Measurements from ENCODE around the gene RANBP10. TPM values are rescaled to one million over a fixed set of nuclear protein-coding genes. Genes with fewer than 3 reads are reported as not detected.

The RANBP10 gene
- total RNA-seq, 6 donors from 2014 or later = 6.5 to 50.3 (median 17.0) TPM

DNA sequence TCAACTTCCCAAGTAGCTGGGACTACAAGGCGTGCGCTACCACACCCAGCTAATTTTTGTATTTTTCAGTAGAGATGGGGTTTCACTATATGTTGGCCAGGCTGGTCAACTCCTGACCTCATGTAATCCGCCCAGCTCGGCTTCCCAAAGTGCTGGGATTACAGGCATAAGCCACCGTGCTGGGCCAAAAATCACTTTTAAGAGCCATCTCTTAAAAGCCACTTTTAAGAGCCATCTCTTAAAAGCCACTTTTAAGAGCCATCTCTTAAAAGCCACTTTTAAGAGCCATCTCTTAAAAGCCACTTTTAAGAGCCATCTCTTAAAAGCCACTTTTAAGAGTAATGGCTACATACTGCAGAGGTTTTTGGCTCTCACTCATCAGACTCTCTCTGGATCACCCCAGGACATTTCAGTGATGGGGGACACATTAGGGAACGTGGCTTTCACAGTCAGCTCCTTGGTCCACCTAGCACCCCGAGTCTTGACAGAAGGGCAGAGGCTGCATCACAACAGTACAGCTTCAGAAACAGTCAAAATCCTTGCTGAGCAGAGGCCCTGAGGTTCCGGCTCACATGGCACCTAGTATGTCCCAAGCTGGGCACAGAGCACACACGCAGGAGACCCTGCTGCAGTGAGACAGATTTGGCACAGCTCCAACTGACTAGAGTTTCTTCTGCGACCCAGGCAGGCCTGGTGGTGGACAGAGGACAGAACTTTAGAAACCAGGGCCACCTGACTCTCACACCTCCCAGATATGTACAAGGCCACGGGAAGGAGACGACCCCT is 23.6 kb downstream of the RANBP10 start:
- Histone ChIP-seq H3K27ac (no peak overlapping the region), H3K27me3 (no peaks in the 10 kb centered on the region), H3K36me3 (no peaks in the 10 kb centered on the region), H3K4me1 (peaks cover 0 to 43% (median 22%) of the 10 kb centered on the region in 4 donors), H3K4me3 (no peak overlapping the region), H3K9me3 (no peaks in the 10 kb centered on the region)
- DNase-seq (no peak), ATAC-seq (ENCODE audit: low FRiP score in 2 of 2) (no peak)
- TF ChIP-seq, protein P1, sequence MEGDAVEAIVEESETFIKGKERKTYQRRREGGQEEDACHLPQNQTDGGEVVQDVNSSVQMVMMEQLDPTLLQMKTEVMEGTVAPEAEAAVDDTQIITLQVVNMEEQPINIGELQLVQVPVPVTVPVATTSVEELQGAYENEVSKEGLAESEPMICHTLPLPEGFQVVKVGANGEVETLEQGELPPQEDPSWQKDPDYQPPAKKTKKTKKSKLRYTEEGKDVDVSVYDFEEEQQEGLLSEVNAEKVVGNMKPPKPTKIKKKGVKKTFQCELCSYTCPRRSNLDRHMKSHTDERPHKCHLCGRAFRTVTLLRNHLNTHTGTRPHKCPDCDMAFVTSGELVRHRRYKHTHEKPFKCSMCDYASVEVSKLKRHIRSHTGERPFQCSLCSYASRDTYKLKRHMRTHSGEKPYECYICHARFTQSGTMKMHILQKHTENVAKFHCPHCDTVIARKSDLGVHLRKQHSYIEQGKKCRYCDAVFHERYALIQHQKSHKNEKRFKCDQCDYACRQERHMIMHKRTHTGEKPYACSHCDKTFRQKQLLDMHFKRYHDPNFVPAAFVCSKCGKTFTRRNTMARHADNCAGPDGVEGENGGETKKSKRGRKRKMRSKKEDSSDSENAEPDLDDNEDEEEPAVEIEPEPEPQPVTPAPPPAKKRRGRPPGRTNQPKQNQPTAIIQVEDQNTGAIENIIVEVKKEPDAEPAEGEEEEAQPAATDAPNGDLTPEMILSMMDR (IDR thresholded peaks at IDR 0.05) = no peak
- TF ChIP-seq EP300 (IDR thresholded peaks at IDR 0.05) = no peak
- TF ChIP-seq POLR2A (IDR thresholded peaks at IDR 0.05) = no peak
- no peak for TF ChIP-seq POLR2AphosphoS5 (IDR thresholded peaks at IDR 0.05)
- 78 to 89% methylated on average over 11 to 12 of the region's 12 CpGs for WGBS, 2 donors

- DNase-seq = no peak
- ATAC-seq (ENCODE audit: low FRiP score in 2 of 2) = no peak
These were observed 24.8 kb downstream of the RANBP10 start for GRCh38 chr16:67781565-67781921.

GRCh38 chr16:67780847-67781564 is 25.4 kb downstream of the RANBP10 start:
- Histone ChIP-seq H3K4me1 (peaks cover 0 to 43% (median 22%) of the 10 kb centered on the region in 4 donors), H3K27me3 (no peaks in the 10 kb centered on the region), H3K4me3 (no peak overlapping the region), H3K27ac (no peak overlapping the region), H3K36me3 (no peaks in the 10 kb centered on the region), H3K9me3 (no peaks in the 10 kb centered on the region)
- WGBS, 2 donors = 86 to 89% methylated on average over 6 to 7 of the region's 7 CpGs
- ATAC-seq (ENCODE audit: low FRiP score in 2 of 2) (no peak), DNase-seq (no peak)
- TF ChIP-seq POLR2AphosphoS5 (IDR thresholded peaks at IDR 0.05) (no peak), EP300 (IDR thresholded peaks at IDR 0.05) (no peak), POLR2A (IDR thresholded peaks at IDR 0.05) (no peak)
- TF ChIP-seq, protein P1 (IDR thresholded peaks at IDR 0.05) = no peak

More at GRCh38 chr16:67781565-67781921, 24.8 kb downstream of the RANBP10 start:
- Histone ChIP-seq H3K4me1 (peaks cover 0 to 43% (median 22%) of the 10 kb centered on the region in 4 donors), H3K27ac (no peak overlapping the region), H3K4me3 (no peak overlapping the region), H3K9me3 (no peaks in the 10 kb centered on the region), H3K27me3 (no peaks in the 10 kb centered on the region), H3K36me3 (no peaks in the 10 kb centered on the region)
- WGBS, 2 donors = 41 to 59% methylated on average over 4 to 5 of the region's 5 CpGs
- TF ChIP-seq POLR2A (IDR thresholded peaks at IDR 0.05) (no peak), EP300 (IDR thresholded peaks at IDR 0.05) (no peak), POLR2AphosphoS5 (IDR thresholded peaks at IDR 0.05) (no peak)
- TF ChIP-seq, protein P1 (IDR thresholded peaks at IDR 0.05) = no peak

DNA sequence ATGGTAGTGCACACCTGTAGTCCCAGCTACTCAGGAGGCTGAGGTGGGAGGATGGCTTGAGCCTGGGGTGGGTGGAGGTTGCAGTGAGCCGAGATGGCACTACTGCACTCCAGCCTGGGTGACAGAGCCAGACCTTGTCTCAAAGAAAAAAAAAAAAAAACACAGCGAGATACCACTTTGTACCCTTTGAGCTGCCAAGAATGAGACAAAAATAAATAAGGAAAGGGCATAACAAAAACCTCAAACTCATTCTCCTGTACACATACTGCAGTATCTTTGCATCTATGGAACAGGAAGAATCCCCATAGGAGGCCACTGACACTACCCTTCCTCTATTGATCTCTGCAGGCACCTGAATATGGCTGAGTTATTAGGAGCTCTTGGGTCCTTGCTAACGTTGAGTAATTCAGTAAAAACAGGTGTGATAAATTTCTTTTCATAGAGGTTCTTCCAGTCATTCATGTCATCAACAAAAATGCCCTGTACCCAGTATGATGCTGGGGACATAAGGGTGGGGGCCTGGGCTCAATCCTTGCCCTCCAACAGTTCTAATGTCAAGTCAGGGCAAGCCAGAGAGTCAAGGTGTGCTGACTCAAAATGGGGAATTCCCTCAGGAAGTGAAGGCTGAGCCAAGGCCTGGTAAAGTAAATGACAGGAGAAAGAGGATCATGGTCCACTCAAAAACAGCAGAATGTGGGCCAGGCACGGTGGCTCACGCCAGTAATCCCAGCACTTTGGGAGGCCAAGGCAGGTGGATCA is 26.9 kb downstream of the RANBP10 start:
- Histone ChIP-seq H3K9me3 (no peaks in the 10 kb centered on the region), H3K4me1 (peaks cover 0 to 43% (median 22%) of the 10 kb centered on the region in 4 donors), H3K27ac (no peak overlapping the region), H3K4me3 (no peak overlapping the region), H3K36me3 (no peaks in the 10 kb centered on the region), H3K27me3 (no peaks in the 10 kb centered on the region)
- TF ChIP-seq EP300 (IDR thresholded peaks at IDR 0.05) (no peak), POLR2A (IDR thresholded peaks at IDR 0.05) (no peak), POLR2AphosphoS5 (IDR thresholded peaks at IDR 0.05) (no peak)
- TF ChIP-seq, protein P1 (IDR thresholded peaks at IDR 0.05) = no peak
- DNase-seq = no peak
- no peak for ATAC-seq (ENCODE audit: low FRiP score in 2 of 2)
- 60 to 65% methylated on average over 5 of the region's 5 CpGs for WGBS, 2 donors
